ENCODE measurements around the gene CSNK1G1.

Gene CSNK1G1

DNA sequence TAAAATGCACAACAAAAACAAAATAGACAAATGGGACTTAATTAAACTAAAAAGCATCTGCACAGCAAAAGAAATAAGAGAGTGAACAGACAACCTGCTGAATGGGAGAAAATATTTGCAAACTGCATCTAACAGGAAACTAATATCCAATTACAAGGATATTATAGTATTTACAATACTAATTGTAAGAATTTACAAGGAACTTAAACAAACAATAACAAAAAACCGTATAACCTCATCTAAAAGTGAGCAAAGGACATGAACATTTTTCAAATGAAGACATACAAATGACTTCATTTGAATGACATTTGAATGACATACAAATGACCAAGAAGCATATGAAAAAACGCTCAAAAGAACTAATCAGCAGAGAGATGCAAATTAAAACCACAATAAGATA lies 66.4 kb downstream of the CSNK1G1 start:
- Histone ChIP-seq H3K4me3 (ENCODE audit: low read length) (no peak overlapping the region), H3K36me3 (replicated peaks; ENCODE audit: insufficient read depth, low read length) (no peaks in the 10 kb centered on the region), H3K4me1 (ENCODE audit: low read length) (no peaks in the 10 kb centered on the region), H4K20me1 (ENCODE audit: insufficient read depth, low read length) (0 out of 2 replicates have a peak, but pooled peaks cover 3% of the 10 kb centered on the region), H3K27me3 (replicated peaks; ENCODE audit: insufficient read depth, low read length) (no peaks in the 10 kb centered on the region), H3K79me2 (ENCODE audit: low read length) (peaks cover 15% of the 10 kb centered on the region; the same call in 1 of the 2 replicates), H2AFZ (ENCODE audit: low read length) (no peak overlapping the region), H3F3A (ENCODE audit: insufficient read depth, low read length) (no peaks in the 10 kb centered on the region), H3K9ac (ENCODE audit: low read length) (no peak overlapping the region), H3K9me2 (replicated peaks; ENCODE audit: insufficient read depth, low read length) (no peaks in the 10 kb centered on the region), H3K27ac (ENCODE audit: low read length) (no peak overlapping the region), H3K4me2 (ENCODE audit: low read depth, low read length) (no peak overlapping the region), H3K9me3 (replicated peaks; ENCODE audit: insufficient read depth, low read length) (no peaks in the 10 kb centered on the region)
- DNase-seq = no peak
- TF ChIP-seq EZH2phosphoT487 (IDR thresholded peaks at IDR 0.05; ENCODE audit: low read length) = no peak
- TF ChIP-seq, protein P1, sequence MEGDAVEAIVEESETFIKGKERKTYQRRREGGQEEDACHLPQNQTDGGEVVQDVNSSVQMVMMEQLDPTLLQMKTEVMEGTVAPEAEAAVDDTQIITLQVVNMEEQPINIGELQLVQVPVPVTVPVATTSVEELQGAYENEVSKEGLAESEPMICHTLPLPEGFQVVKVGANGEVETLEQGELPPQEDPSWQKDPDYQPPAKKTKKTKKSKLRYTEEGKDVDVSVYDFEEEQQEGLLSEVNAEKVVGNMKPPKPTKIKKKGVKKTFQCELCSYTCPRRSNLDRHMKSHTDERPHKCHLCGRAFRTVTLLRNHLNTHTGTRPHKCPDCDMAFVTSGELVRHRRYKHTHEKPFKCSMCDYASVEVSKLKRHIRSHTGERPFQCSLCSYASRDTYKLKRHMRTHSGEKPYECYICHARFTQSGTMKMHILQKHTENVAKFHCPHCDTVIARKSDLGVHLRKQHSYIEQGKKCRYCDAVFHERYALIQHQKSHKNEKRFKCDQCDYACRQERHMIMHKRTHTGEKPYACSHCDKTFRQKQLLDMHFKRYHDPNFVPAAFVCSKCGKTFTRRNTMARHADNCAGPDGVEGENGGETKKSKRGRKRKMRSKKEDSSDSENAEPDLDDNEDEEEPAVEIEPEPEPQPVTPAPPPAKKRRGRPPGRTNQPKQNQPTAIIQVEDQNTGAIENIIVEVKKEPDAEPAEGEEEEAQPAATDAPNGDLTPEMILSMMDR (IDR thresholded peaks at IDR 0.05; ENCODE audit: low read length) = no peak
- TF ChIP-seq EZH2 (optimal IDR thresholded peaks at IDR 0.05; ENCODE audit: low read depth, low read length) = no peak

DNA sequence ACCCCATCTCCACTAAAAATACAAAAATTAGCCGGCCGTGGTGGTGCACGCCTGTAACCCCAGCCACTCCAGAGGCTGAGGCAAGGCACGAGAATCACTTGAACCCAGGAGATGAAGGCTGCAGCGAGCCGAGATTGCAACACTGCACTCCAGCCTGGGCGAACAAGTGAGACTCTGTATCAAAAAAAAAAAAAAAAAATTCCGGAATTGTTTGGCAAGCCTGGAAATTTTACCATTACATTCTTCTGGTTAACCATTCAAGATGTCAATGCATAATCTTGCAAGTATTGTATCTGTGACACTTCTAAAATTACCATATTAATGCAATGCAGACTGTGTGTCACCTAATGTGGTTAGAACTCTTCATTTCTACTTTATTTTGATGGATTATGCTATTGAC lies 67.0 kb downstream of the CSNK1G1 start:
- DNase-seq = no peak
- Histone ChIP-seq H3K4me1 (ENCODE audit: low read length) (no peaks in the 10 kb centered on the region), H4K20me1 (ENCODE audit: insufficient read depth, low read length) (0 out of 2 replicates have a peak, but pooled peaks cover 3% of the 10 kb centered on the region), H3K9me2 (replicated peaks; ENCODE audit: insufficient read depth, low read length) (no peaks in the 10 kb centered on the region), H2AFZ (ENCODE audit: low read length) (no peak overlapping the region), H3K27ac (ENCODE audit: low read length) (no peak overlapping the region), H3K36me3 (replicated peaks; ENCODE audit: insufficient read depth, low read length) (no peaks in the 10 kb centered on the region), H3K9me3 (replicated peaks; ENCODE audit: insufficient read depth, low read length) (no peaks in the 10 kb centered on the region), H3K4me2 (ENCODE audit: low read depth, low read length) (no peak overlapping the region), H3K9ac (ENCODE audit: low read length) (no peak overlapping the region), H3K4me3 (ENCODE audit: low read length) (no peak overlapping the region), H3K27me3 (replicated peaks; ENCODE audit: insufficient read depth, low read length) (no peaks in the 10 kb centered on the region), H3F3A (ENCODE audit: insufficient read depth, low read length) (no peaks in the 10 kb centered on the region), H3K79me2 (ENCODE audit: low read length) (peaks cover 15% of the 10 kb centered on the region; the same call in 1 of the 2 replicates)
- TF ChIP-seq EZH2phosphoT487 (IDR thresholded peaks at IDR 0.05; ENCODE audit: low read length) = no peak
- TF ChIP-seq, protein P1 (IDR thresholded peaks at IDR 0.05; ENCODE audit: low read length) = no peak
- no peak for TF ChIP-seq EZH2 (optimal IDR thresholded peaks at IDR 0.05; ENCODE audit: low read depth, low read length)

- Histone ChIP-seq H3K36me3 (replicated peaks; ENCODE audit: insufficient read depth, low read length) (no peaks in the 10 kb centered on the region), H3K9me3 (replicated peaks; ENCODE audit: insufficient read depth, low read length) (no peaks in the 10 kb centered on the region), H3K9me2 (replicated peaks; ENCODE audit: insufficient read depth, low read length) (no peaks in the 10 kb centered on the region), H3K4me3 (ENCODE audit: low read length) (no peak overlapping the region), H3K27me3 (replicated peaks; ENCODE audit: insufficient read depth, low read length) (no peaks in the 10 kb centered on the region), H3K79me2 (ENCODE audit: low read length) (peaks cover 15% of the 10 kb centered on the region; the same call in 1 of the 2 replicates), H4K20me1 (ENCODE audit: insufficient read depth, low read length) (0 out of 2 replicates have a peak, but pooled peaks cover 3% of the 10 kb centered on the region), H3K9ac (ENCODE audit: low read length) (no peak overlapping the region), H3K4me2 (ENCODE audit: low read depth, low read length) (no peak overlapping the region), H2AFZ (ENCODE audit: low read length) (no peak overlapping the region), H3K4me1 (ENCODE audit: low read length) (no peaks in the 10 kb centered on the region), H3K27ac (ENCODE audit: low read length) (no peak overlapping the region), H3F3A (ENCODE audit: insufficient read depth, low read length) (no peaks in the 10 kb centered on the region)
- TF ChIP-seq EZH2phosphoT487 (IDR thresholded peaks at IDR 0.05; ENCODE audit: low read length) (no peak), EZH2 (optimal IDR thresholded peaks at IDR 0.05; ENCODE audit: low read depth, low read length) (no peak)
- TF ChIP-seq, protein P1 (IDR thresholded peaks at IDR 0.05; ENCODE audit: low read length) = no peak
- DNase-seq = no peak
Measured at GRCh38 chr15:64288577-64288976, 67.4 kb downstream of the CSNK1G1 start.
